Measurements from ENCODE around the gene MAP6D1. TPM values are rescaled to one million over a fixed set of nuclear protein-coding genes. Genes with fewer than 3 reads are reported as not detected.
A peak's percentile ranks its signal among the peaks of the same experiment; 100 is the strongest.
"Not testable (repeated sequence)": the region's sequence is repeated elsewhere in the genome, so short reads cannot be mapped to it uniquely, and the experiment has no call there.

The MAP6D1 gene
- total RNA-seq, 1 donor from 2014 or later: 4.4 TPM

GRCh38 chr3:183789826-183790225 lies 35.6 kb downstream of the MAP6D1 start:
- no peaks in the 10 kb centered on the region for H3K27me3 Mint-ChIP-seq (ENCODE audit: low read depth)
- peaks cover 56% of the 10 kb centered on the region for H3K36me3 Mint-ChIP-seq
- no peak for TF ChIP-seq CTCF (IDR thresholded peaks at IDR 0.05; ENCODE audit: unreplicated experiment)
- H3K9me3 Mint-ChIP-seq: no peaks in the 10 kb centered on the region
- no peaks in the 10 kb centered on the region for H3K4me1 Mint-ChIP-seq
- no peak overlapping the region for H3K4me3 Mint-ChIP-seq
- H3K27ac Mint-ChIP-seq: no peak overlapping the region
- no peak for DNase-seq (ENCODE audit: low spot score in 2 of 2, unreplicated experiment in 2 of 2)

GRCh38 chr3:183784503-183784902 lies 40.9 kb downstream of the MAP6D1 start:
- H3K4me3 Mint-ChIP-seq; H3K27ac Mint-ChIP-seq; H3K9me3 Mint-ChIP-seq; H3K27me3 Mint-ChIP-seq (ENCODE audit: low read depth); H3K4me1 Mint-ChIP-seq; DNase-seq (ENCODE audit: low spot score in 2 of 2, unreplicated experiment in 2 of 2): not testable (repeated sequence)
- H3K36me3 Mint-ChIP-seq: peaks cover 69% of the 10 kb centered on the region

GRCh38 chr3:183782576-183783276 lies 42.7 kb downstream of the MAP6D1 start:
- Mint-ChIP-seq H3K27ac (no peak overlapping the region), H3K36me3 (peaks cover 68% of the 10 kb centered on the region), H3K9me3 (no peaks in the 10 kb centered on the region), H3K27me3 (ENCODE audit: low read depth) (no peaks in the 10 kb centered on the region), H3K4me1 (no peaks in the 10 kb centered on the region), H3K4me3 (no peak overlapping the region)
- no peak for DNase-seq (ENCODE audit: low spot score in 2 of 2, unreplicated experiment in 2 of 2)
- TF ChIP-seq CTCF (IDR thresholded peaks at IDR 0.05; ENCODE audit: unreplicated experiment): no peak

GRCh38 chr3:183781246-183781645 lies 44.1 kb downstream of the MAP6D1 start:
- Mint-ChIP-seq H3K4me1 (no peaks in the 10 kb centered on the region), H3K27ac (no peak overlapping the region), H3K27me3 (ENCODE audit: low read depth) (no peaks in the 10 kb centered on the region), H3K36me3 (peaks cover 63% of the 10 kb centered on the region), H3K4me3 (no peak overlapping the region), H3K9me3 (no peaks in the 10 kb centered on the region)
- no peak for TF ChIP-seq CTCF (IDR thresholded peaks at IDR 0.05; ENCODE audit: unreplicated experiment)
- DNase-seq (ENCODE audit: low spot score in 2 of 2, unreplicated experiment in 2 of 2): no peak

GRCh38 chr3:183779896-183780465 lies 45.4 kb downstream of the MAP6D1 start:
- TF ChIP-seq CTCF (IDR thresholded peaks at IDR 0.05; ENCODE audit: unreplicated experiment): no peak
- no peaks in the 10 kb centered on the region for H3K27me3 Mint-ChIP-seq (ENCODE audit: low read depth)
- H3K36me3 Mint-ChIP-seq: peaks cover 62% of the 10 kb centered on the region

GRCh38 chr3:183777016-183777618 lies 48.3 kb downstream of the MAP6D1 start:
- no peak for DNase-seq (ENCODE audit: low spot score in 2 of 2, unreplicated experiment in 2 of 2)
- no peak overlapping the region for H3K4me3 Mint-ChIP-seq
- no peak for TF ChIP-seq CTCF (IDR thresholded peaks at IDR 0.05; ENCODE audit: unreplicated experiment)
- peaks cover 3% of the 10 kb centered on the region for H3K9me3 Mint-ChIP-seq
- no peaks in the 10 kb centered on the region for H3K27me3 Mint-ChIP-seq (ENCODE audit: low read depth)
- H3K36me3 Mint-ChIP-seq: peaks cover 63% of the 10 kb centered on the region
- peaks cover 3% of the 10 kb centered on the region for H3K4me1 Mint-ChIP-seq
- peak overlapping the region; percentile 1 for H3K27ac Mint-ChIP-seq

More at GRCh38 chr3:183779896-183780465, 45.4 kb downstream of the MAP6D1 start:
- H3K27ac Mint-ChIP-seq: no peak overlapping the region
- peaks cover 3% of the 10 kb centered on the region for H3K4me1 Mint-ChIP-seq
- DNase-seq (ENCODE audit: low spot score in 2 of 2, unreplicated experiment in 2 of 2): no peak
- H3K9me3 Mint-ChIP-seq: no peaks in the 10 kb centered on the region
- no peak overlapping the region for H3K4me3 Mint-ChIP-seq

GRCh38 chr3:183776451-183776850 lies 48.9 kb downstream of the MAP6D1 start:
- H3K27ac Mint-ChIP-seq: not testable (repeated sequence)
- H3K36me3 Mint-ChIP-seq: peaks cover 60% of the 10 kb centered on the region

More at GRCh38 chr3:183776451-183776850, 48.9 kb downstream of the MAP6D1 start:
- H3K9me3 Mint-ChIP-seq; H3K27me3 Mint-ChIP-seq (ENCODE audit: low read depth); H3K4me3 Mint-ChIP-seq; DNase-seq (ENCODE audit: low spot score in 2 of 2, unreplicated experiment in 2 of 2); H3K4me1 Mint-ChIP-seq: not testable (repeated sequence)

Data from mesothelial cell of epicardium (in vitro differentiated cells).